ENCODE results near the gene MOB3B.

The MOB3B gene

GRCh38 chr9:27429436-27429835 is 100.2 kb downstream of the MOB3B start:
- ATAC-seq (ENCODE audit: low read depth) = no peak
- peak overlapping the region; percentile 100 for H3K27ac ChIP-seq (ENCODE audit: poor library complexity, severe bottlenecking)
- TF ChIP-seq, protein P1, sequence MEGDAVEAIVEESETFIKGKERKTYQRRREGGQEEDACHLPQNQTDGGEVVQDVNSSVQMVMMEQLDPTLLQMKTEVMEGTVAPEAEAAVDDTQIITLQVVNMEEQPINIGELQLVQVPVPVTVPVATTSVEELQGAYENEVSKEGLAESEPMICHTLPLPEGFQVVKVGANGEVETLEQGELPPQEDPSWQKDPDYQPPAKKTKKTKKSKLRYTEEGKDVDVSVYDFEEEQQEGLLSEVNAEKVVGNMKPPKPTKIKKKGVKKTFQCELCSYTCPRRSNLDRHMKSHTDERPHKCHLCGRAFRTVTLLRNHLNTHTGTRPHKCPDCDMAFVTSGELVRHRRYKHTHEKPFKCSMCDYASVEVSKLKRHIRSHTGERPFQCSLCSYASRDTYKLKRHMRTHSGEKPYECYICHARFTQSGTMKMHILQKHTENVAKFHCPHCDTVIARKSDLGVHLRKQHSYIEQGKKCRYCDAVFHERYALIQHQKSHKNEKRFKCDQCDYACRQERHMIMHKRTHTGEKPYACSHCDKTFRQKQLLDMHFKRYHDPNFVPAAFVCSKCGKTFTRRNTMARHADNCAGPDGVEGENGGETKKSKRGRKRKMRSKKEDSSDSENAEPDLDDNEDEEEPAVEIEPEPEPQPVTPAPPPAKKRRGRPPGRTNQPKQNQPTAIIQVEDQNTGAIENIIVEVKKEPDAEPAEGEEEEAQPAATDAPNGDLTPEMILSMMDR (IDR thresholded peaks at IDR 0.05; ENCODE audit: poor library complexity, severe bottlenecking) = no peak

GRCh38 chr9:27428551-27428950 is 101.1 kb downstream of the MOB3B start:
- Histone ChIP-seq H3K36me3 (ENCODE audit: low read depth) (0 out of 2 replicates have a peak, but pooled peaks cover 4% of the 10 kb centered on the region), H3K4me1 (ENCODE audit: insufficient read depth, poor library complexity, severe bottlenecking) (peaks cover 75% of the 10 kb centered on the region), H3K27ac (ENCODE audit: poor library complexity, severe bottlenecking) (peak overlapping the region; percentile 100), H3K4me3 (ENCODE audit: severe bottlenecking) (no peak overlapping the region), H3K27me3 (ENCODE audit: insufficient read depth, poor library complexity, severe bottlenecking) (no peaks in the 10 kb centered on the region), H3K9me3 (ENCODE audit: severe bottlenecking) (no peaks in the 10 kb centered on the region)
- ATAC-seq (ENCODE audit: low read depth) = no peak
- TF ChIP-seq, protein P1 (IDR thresholded peaks at IDR 0.05; ENCODE audit: poor library complexity, severe bottlenecking) = no peak
- no peak for DNase-seq (ENCODE audit: low spot score)

More at GRCh38 chr9:27429436-27429835, 100.2 kb downstream of the MOB3B start:
- Histone ChIP-seq H3K4me3 (ENCODE audit: severe bottlenecking) (no peak overlapping the region), H3K27me3 (ENCODE audit: insufficient read depth, poor library complexity, severe bottlenecking) (no peaks in the 10 kb centered on the region), H3K36me3 (ENCODE audit: low read depth) (0 out of 2 replicates have a peak, but pooled peaks cover 4% of the 10 kb centered on the region), H3K9me3 (ENCODE audit: severe bottlenecking) (no peaks in the 10 kb centered on the region), H3K4me1 (ENCODE audit: insufficient read depth, poor library complexity, severe bottlenecking) (peaks cover 66% of the 10 kb centered on the region)
- no peak for DNase-seq (ENCODE audit: low spot score)

DNA sequence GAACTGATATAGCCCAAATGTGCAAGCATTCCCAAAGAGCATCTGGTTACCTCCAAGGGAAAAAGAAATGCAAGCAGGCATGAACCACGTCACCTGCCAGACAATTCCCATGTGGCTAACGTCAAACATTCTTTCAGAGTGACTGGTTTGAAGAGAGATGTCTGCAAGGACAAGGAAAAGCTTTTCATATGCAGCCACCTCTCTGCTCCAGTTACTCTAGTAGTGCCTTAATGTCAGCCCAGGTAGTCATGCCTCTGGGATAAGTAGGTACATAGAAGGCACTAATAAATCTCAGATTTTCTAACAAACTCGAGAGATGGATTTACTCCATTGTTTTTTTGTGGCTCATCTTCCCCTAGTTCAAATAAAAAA is 102.4 kb downstream of the MOB3B start:
- H3K27ac ChIP-seq (ENCODE audit: poor library complexity, severe bottlenecking) = peak overlapping the region; percentile 100
- ATAC-seq (ENCODE audit: low read depth) (peak; percentile 80), DNase-seq (ENCODE audit: low spot score) (peak; percentile 69)
- no peaks in the 10 kb centered on the region for H3K9me3 ChIP-seq (ENCODE audit: severe bottlenecking)
- no peak overlapping the region for H3K4me3 ChIP-seq (ENCODE audit: severe bottlenecking)
- peaks cover 86% of the 10 kb centered on the region for H3K4me1 ChIP-seq (ENCODE audit: insufficient read depth, poor library complexity, severe bottlenecking)
- H3K27me3 ChIP-seq (ENCODE audit: insufficient read depth, poor library complexity, severe bottlenecking) = no peaks in the 10 kb centered on the region
- 0 out of 2 replicates have a peak, but pooled peaks cover 4% of the 10 kb centered on the region for H3K36me3 ChIP-seq (ENCODE audit: low read depth)
- TF ChIP-seq, protein P1 (IDR thresholded peaks at IDR 0.05; ENCODE audit: poor library complexity, severe bottlenecking) = no peak

- Histone ChIP-seq H3K36me3 (ENCODE audit: low read depth) (0 out of 2 replicates have a peak, but pooled peaks cover 4% of the 10 kb centered on the region), H3K27ac (ENCODE audit: poor library complexity, severe bottlenecking) (peak overlapping the region; percentile 100), H3K27me3 (ENCODE audit: insufficient read depth, poor library complexity, severe bottlenecking) (no peaks in the 10 kb centered on the region), H3K4me1 (ENCODE audit: insufficient read depth, poor library complexity, severe bottlenecking) (peaks cover 92% of the 10 kb centered on the region), H3K9me3 (ENCODE audit: severe bottlenecking) (no peaks in the 10 kb centered on the region), H3K4me3 (ENCODE audit: severe bottlenecking) (no peak overlapping the region)
- peak; percentile 64 for ATAC-seq (ENCODE audit: low read depth)
- no peak for DNase-seq (ENCODE audit: low spot score)
- TF ChIP-seq, protein P1 (IDR thresholded peaks at IDR 0.05; ENCODE audit: poor library complexity, severe bottlenecking) = no peak
These were observed 102.9 kb downstream of the MOB3B start for GRCh38 chr9:27426511-27427271.
